ENCODE results near the gene TEX264.
A peak's percentile ranks its signal among the peaks of the same experiment; 100 is the strongest.

The TEX264 gene

GRCh38 chr3:51673181-51673801, 2.2 kb downstream of the TEX264 start:
- DNase-seq (no peak), ATAC-seq (ENCODE audit: insufficient read depth, low read depth) (no peak)
- Histone ChIP-seq H3K4me3 (ENCODE audit: low read depth in 1 of 2, low read length in 2 of 2) (no peak overlapping the region), H3K4me1 (ENCODE audit: insufficient read depth, low read length) (peaks cover 52% of the 10 kb centered on the region), H4K20me1 (ENCODE audit: insufficient read depth, low read length) (peaks cover 43% of the 10 kb centered on the region), H3K9ac (ENCODE audit: low read depth, low read length) (no peak overlapping the region; the same call in 1 of the 2 replicates), H3K4me2 (ENCODE audit: insufficient read depth, low read length) (peak overlapping the region; percentile 93; the same call in 1 of the 2 replicates), H2AFZ (ENCODE audit: low read depth, low read length) (no peak overlapping the region), H3K27ac (ENCODE audit: low read length) (peak overlapping the region; percentile 28; the same call in 1 of the 2 replicates), H3K36me3 (ENCODE audit: insufficient read depth, low read length) (peaks cover 42% of the 10 kb centered on the region), H3K79me2 (ENCODE audit: insufficient read depth, low read length) (peaks cover 57% of the 10 kb centered on the region), H3K27me3 (ENCODE audit: insufficient read depth, low read length, poor library complexity) (no peaks in the 10 kb centered on the region), H3K9me3 (ENCODE audit: insufficient read depth, low read length, severe bottlenecking) (no peaks in the 10 kb centered on the region)
- TF ChIP-seq, protein P1, sequence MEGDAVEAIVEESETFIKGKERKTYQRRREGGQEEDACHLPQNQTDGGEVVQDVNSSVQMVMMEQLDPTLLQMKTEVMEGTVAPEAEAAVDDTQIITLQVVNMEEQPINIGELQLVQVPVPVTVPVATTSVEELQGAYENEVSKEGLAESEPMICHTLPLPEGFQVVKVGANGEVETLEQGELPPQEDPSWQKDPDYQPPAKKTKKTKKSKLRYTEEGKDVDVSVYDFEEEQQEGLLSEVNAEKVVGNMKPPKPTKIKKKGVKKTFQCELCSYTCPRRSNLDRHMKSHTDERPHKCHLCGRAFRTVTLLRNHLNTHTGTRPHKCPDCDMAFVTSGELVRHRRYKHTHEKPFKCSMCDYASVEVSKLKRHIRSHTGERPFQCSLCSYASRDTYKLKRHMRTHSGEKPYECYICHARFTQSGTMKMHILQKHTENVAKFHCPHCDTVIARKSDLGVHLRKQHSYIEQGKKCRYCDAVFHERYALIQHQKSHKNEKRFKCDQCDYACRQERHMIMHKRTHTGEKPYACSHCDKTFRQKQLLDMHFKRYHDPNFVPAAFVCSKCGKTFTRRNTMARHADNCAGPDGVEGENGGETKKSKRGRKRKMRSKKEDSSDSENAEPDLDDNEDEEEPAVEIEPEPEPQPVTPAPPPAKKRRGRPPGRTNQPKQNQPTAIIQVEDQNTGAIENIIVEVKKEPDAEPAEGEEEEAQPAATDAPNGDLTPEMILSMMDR (IDR thresholded peaks at IDR 0.05; ENCODE audit: borderline replicate concordance, extremely low read depth, low read length, poor library complexity, severe bottlenecking) = no peak
- no peak for TF ChIP-seq EZH2 (IDR thresholded peaks at IDR 0.05; ENCODE audit: borderline replicate concordance, low read depth, low read length, severe bottlenecking)

GRCh38 chr3:51673802-51674654, 3.0 kb downstream of the TEX264 start:
- ATAC-seq (ENCODE audit: insufficient read depth, low read depth) (no peak), DNase-seq (no peak)
- peaks cover 47% of the 10 kb centered on the region for H4K20me1 ChIP-seq (ENCODE audit: insufficient read depth, low read length)
- no peaks in the 10 kb centered on the region for H3K27me3 ChIP-seq (ENCODE audit: insufficient read depth, low read length, poor library complexity)
- no peak overlapping the region for H3K27ac ChIP-seq (ENCODE audit: low read length)
- no peak overlapping the region; the same call in 1 of the 2 replicates for H3K9ac ChIP-seq (ENCODE audit: low read depth, low read length)
- no peak overlapping the region for H2AFZ ChIP-seq (ENCODE audit: low read depth, low read length)
- peaks cover 49% of the 10 kb centered on the region for H3K36me3 ChIP-seq (ENCODE audit: insufficient read depth, low read length)
- peaks cover 65% of the 10 kb centered on the region for H3K79me2 ChIP-seq (ENCODE audit: insufficient read depth, low read length)
- H3K4me2 ChIP-seq (ENCODE audit: insufficient read depth, low read length) = peak overlapping the region; percentile 93; the same call in 1 of the 2 replicates
- peaks cover 47% of the 10 kb centered on the region for H3K4me1 ChIP-seq (ENCODE audit: insufficient read depth, low read length)
- no peaks in the 10 kb centered on the region for H3K9me3 ChIP-seq (ENCODE audit: insufficient read depth, low read length, severe bottlenecking)
- no peak overlapping the region for H3K4me3 ChIP-seq (ENCODE audit: low read depth in 1 of 2, low read length in 2 of 2)
- TF ChIP-seq EZH2 (IDR thresholded peaks at IDR 0.05; ENCODE audit: borderline replicate concordance, low read depth, low read length, severe bottlenecking) = no peak
- TF ChIP-seq, protein P1 (IDR thresholded peaks at IDR 0.05; ENCODE audit: borderline replicate concordance, extremely low read depth, low read length, poor library complexity, severe bottlenecking) = no peak

DNA sequence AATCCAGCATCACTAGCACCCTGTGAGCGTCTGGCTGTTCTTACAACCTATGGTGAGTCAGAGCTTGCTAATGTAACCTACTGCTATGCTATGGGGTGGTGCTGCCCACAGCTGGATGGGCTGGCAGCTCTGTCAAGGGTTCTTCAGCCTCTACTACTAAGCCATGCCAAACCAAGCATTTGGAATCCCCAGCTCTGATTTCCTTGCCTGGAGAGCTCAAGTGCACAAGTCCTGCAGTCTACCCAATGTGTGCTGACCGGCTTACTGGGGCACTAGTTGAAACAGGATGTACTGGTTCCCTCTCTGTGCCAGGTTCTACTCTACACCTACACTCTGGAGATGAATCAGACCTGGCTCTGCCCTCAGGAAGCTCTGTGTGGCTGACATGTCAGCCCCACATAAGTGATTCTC, 4.2 kb downstream of the TEX264 start:
- peak overlapping the region; percentile 3; the same call in 1 of the 2 replicates for H3K27ac ChIP-seq (ENCODE audit: low read length)
- no peaks in the 10 kb centered on the region for H3K27me3 ChIP-seq (ENCODE audit: insufficient read depth, low read length, poor library complexity)
- peaks cover 42% of the 10 kb centered on the region for H3K4me1 ChIP-seq (ENCODE audit: insufficient read depth, low read length)
- ATAC-seq (ENCODE audit: insufficient read depth, low read depth) (no peak), DNase-seq (no peak)
- H4K20me1 ChIP-seq (ENCODE audit: insufficient read depth, low read length) = peaks cover 57% of the 10 kb centered on the region
- no peak overlapping the region for H3K4me3 ChIP-seq (ENCODE audit: low read depth in 1 of 2, low read length in 2 of 2)
- TF ChIP-seq, protein P1 (IDR thresholded peaks at IDR 0.05; ENCODE audit: borderline replicate concordance, extremely low read depth, low read length, poor library complexity, severe bottlenecking) = no peak
- TF ChIP-seq EZH2 (IDR thresholded peaks at IDR 0.05; ENCODE audit: borderline replicate concordance, low read depth, low read length, severe bottlenecking) = no peak
- H2AFZ ChIP-seq (ENCODE audit: low read depth, low read length) = no peak overlapping the region
- H3K79me2 ChIP-seq (ENCODE audit: insufficient read depth, low read length) = peaks cover 73% of the 10 kb centered on the region
- 0 out of 2 replicates have a peak overlapping the region, but pooled peaks have one; percentile 22 for H3K4me2 ChIP-seq (ENCODE audit: insufficient read depth, low read length)
- H3K36me3 ChIP-seq (ENCODE audit: insufficient read depth, low read length) = peaks cover 60% of the 10 kb centered on the region
- no peak overlapping the region for H3K9ac ChIP-seq (ENCODE audit: low read depth, low read length)
- H3K9me3 ChIP-seq (ENCODE audit: insufficient read depth, low read length, severe bottlenecking) = no peaks in the 10 kb centered on the region
